ENCODE data around the gene RAB27A. TPM values are rescaled to one million over a fixed set of nuclear protein-coding genes. Genes with fewer than 3 reads are reported as not detected.

Gene RAB27A
- total RNA-seq, 1 experiment from 2014 or later = 4.7 TPM

- CTCF ChIA-PET = no interaction called here
- TF ChIP-seq ARID4B (CRISPR knock-in tag; IDR thresholded peaks at IDR 0.05; ENCODE audit: borderline replicate concordance) (no peak), E2F4 (CRISPR knock-in tag; IDR thresholded peaks at IDR 0.05; ENCODE audit: borderline replicate concordance, low read depth) (no peak), ZNF138 (CRISPR knock-in tag; conservative IDR thresholded peaks at IDR 0.05) (no peak), PRRX2 (CRISPR knock-in tag; IDR thresholded peaks at IDR 0.05) (no peak), ZNF416 (CRISPR knock-in tag; IDR thresholded peaks at IDR 0.05) (no peak)
These were observed 11.9 kb downstream of the RAB27A start for GRCh38 chr15:55277715-55278114.

GRCh38 chr15:55277116-55277564 is 12.5 kb downstream of the RAB27A start:
- Mint-ChIP-seq H3K36me3 (no peaks in the 10 kb centered on the region), H3K27me3 (ENCODE audit: low read depth) (no peaks in the 10 kb centered on the region), H3K9me3 (peaks cover 5% of the 10 kb centered on the region; the same call in 1 of the 2 replicates), H3K27ac (no peak overlapping the region), H3K4me3 (no peak overlapping the region), H3K4me1 (no peaks in the 10 kb centered on the region)
- no peak for DNase-seq (ENCODE audit: low spot score)
- POLR2A ChIA-PET = no interaction called here
- ATAC-seq = no peak
- CTCF ChIA-PET = no interaction called here
- TF ChIP-seq KAT7 (CRISPR knock-in tag; IDR thresholded peaks at IDR 0.05; ENCODE audit: borderline replicate concordance) = no peak
- no peak for TF ChIP-seq PREB (CRISPR knock-in tag; IDR thresholded peaks at IDR 0.05; ENCODE audit: borderline replicate concordance)
- TF ChIP-seq EMX1 (CRISPR knock-in tag; IDR thresholded peaks at IDR 0.05) = no peak
- TF ChIP-seq CBFB (CRISPR knock-in tag; IDR thresholded peaks at IDR 0.05; ENCODE audit: low read depth) = no peak
- no peak for TF ChIP-seq E2F5 (CRISPR knock-in tag; IDR thresholded peaks at IDR 0.05)
- TF ChIP-seq NR3C1 (CRISPR knock-in tag; conservative IDR thresholded peaks at IDR 0.05; ENCODE audit: low read depth) = no peak
- TF ChIP-seq NR2C2 (CRISPR knock-in tag; IDR thresholded peaks at IDR 0.05) = no peak
- TF ChIP-seq MAX (CRISPR knock-in tag; IDR thresholded peaks at IDR 0.05) = no peak
- TF ChIP-seq PRDM15 (CRISPR knock-in tag; IDR thresholded peaks at IDR 0.05) = no peak
- no peak for TF ChIP-seq ZNF232 (CRISPR knock-in tag; IDR thresholded peaks at IDR 0.05)
- no peak for TF ChIP-seq ATF6 (CRISPR knock-in tag; IDR thresholded peaks at IDR 0.05)
- TF ChIP-seq GABPB1 (CRISPR knock-in tag; IDR thresholded peaks at IDR 0.05) = no peak
- no peak for TF ChIP-seq ESRRA (CRISPR knock-in tag; IDR thresholded peaks at IDR 0.05; ENCODE audit: borderline replicate concordance)
- no peak for TF ChIP-seq IRF1 (CRISPR knock-in tag; IDR thresholded peaks at IDR 0.05)
- TF ChIP-seq ZMAT4 (CRISPR knock-in tag; IDR thresholded peaks at IDR 0.05) = no peak
- no peak for TF ChIP-seq SOX15 (CRISPR knock-in tag; IDR thresholded peaks at IDR 0.05)

More at GRCh38 chr15:55277715-55278114, 11.9 kb downstream of the RAB27A start:
- Mint-ChIP-seq H3K27ac (no peak overlapping the region), H3K27me3 (ENCODE audit: low read depth) (no peaks in the 10 kb centered on the region), H3K4me3 (no peak overlapping the region), H3K36me3 (no peaks in the 10 kb centered on the region), H3K4me1 (no peaks in the 10 kb centered on the region), H3K9me3 (peaks cover under 1% of the 10 kb centered on the region; the same call in 1 of the 2 replicates)
- POLR2A ChIA-PET = no interaction called here
- DNase-seq (ENCODE audit: low spot score) = no peak
- no peak for ATAC-seq
